H9 (cell line): Measurements from ENCODE around the gene CCDC116. TPM values are rescaled to one million over a fixed set of nuclear protein-coding genes. Genes with fewer than 3 reads are reported as not detected.

Source experiments
- DNase-seq: peaks from one replicate; pipeline ENCODE4 v3.0.0-alpha.2; 2017
- H2AFZ ChIP-seq: one replicate; pipeline ENCODE4 v1.6.1; 2013; ENCODE audit warnings: mild to moderate bottlenecking, low read length, control low read depth, moderate library complexity
- H2AK5ac ChIP-seq: 2 replicates; pipeline ENCODE4 v1.6.1; 2013; ENCODE audit warnings: low read length, control low read depth, mixed read lengths; ENCODE audit not compliant: insufficient read length
- H2BK120ac ChIP-seq: one replicate; pipeline ENCODE4 v1.6.1; 2013; ENCODE audit warnings: low read depth, mild to moderate bottlenecking, low read length, control low read depth, inconsistent platforms; ENCODE audit not compliant: poor library complexity, severe bottlenecking
- H2BK12ac ChIP-seq: 2 replicates; pipeline ENCODE4 v1.6.1; 2013; ENCODE audit warnings: low read length, control low read depth, mixed read lengths, low read depth; ENCODE audit not compliant: insufficient read length
- H2BK15ac ChIP-seq: 2 replicates; pipeline ENCODE4 v1.6.1; 2013; ENCODE audit warnings: low read depth, low read length, control low read depth
- H2BK20ac ChIP-seq: one replicate; pipeline ENCODE4 v1.6.1; 2013; ENCODE audit warnings: low read depth, mild to moderate bottlenecking, low read length, control low read depth, inconsistent platforms; ENCODE audit not compliant: poor library complexity, severe bottlenecking
- H2BK5ac ChIP-seq: 2 replicates; pipeline ENCODE4 v1.6.1; 2013; ENCODE audit warnings: low read length, control low read depth, mixed read lengths; ENCODE audit not compliant: insufficient read length
- H3K14ac ChIP-seq: 2 replicates; pipeline ENCODE4 v1.6.1; 2013; ENCODE audit warnings: low read length, control low read depth; ENCODE audit not compliant: insufficient read depth
- H3K18ac ChIP-seq: 2 replicates; pipeline ENCODE4 v1.6.1; 2013; ENCODE audit warnings: low read depth, mild to moderate bottlenecking, mixed read lengths, low read length, control low read depth; ENCODE audit not compliant: insufficient read length
- H3K23ac ChIP-seq: 2 replicates; pipeline ENCODE4 v1.6.1; 2013; ENCODE audit warnings: low read length, control low read depth, mixed read lengths, low read depth; ENCODE audit not compliant: insufficient read length
- H3K23me2 ChIP-seq: 2 replicates; pipeline ENCODE4 v1.6.1; 2013; ENCODE audit warnings: low read depth, mild to moderate bottlenecking, mixed read lengths, low read length, control low read depth; ENCODE audit not compliant: insufficient read length, poor library complexity, severe bottlenecking
- H3K27ac ChIP-seq: 2 replicates; pipeline ENCODE4 v1.5.1; 2013; ENCODE audit warnings: low read length, control low read depth, mixed read lengths, low read depth; ENCODE audit not compliant: insufficient read length
- H3K27me3 ChIP-seq: 2 replicates; pipeline ENCODE4 v1.6.1; 2013; ENCODE audit warnings: low read length, control low read depth, inconsistent platforms; ENCODE audit not compliant: insufficient read depth
- H3K4ac ChIP-seq: 2 replicates; pipeline ENCODE4 v1.6.1; 2013; ENCODE audit warnings: low read depth, mild to moderate bottlenecking, control low read depth, inconsistent platforms, low read length, moderate library complexity
- H3K4me1 ChIP-seq: 2 replicates; pipeline ENCODE4 v1.6.1; 2013; ENCODE audit warnings: low read length, control low read depth, inconsistent platforms; ENCODE audit not compliant: insufficient read depth
- H3K4me2 ChIP-seq: 2 replicates; pipeline ENCODE4 v1.6.1; 2013; ENCODE audit warnings: low read length, control low read depth, mixed read lengths; ENCODE audit not compliant: insufficient read length, insufficient read depth
- H3K56ac ChIP-seq: 2 replicates; pipeline ENCODE4 v1.6.1; 2013; ENCODE audit warnings: low read depth, mild to moderate bottlenecking, mixed read lengths, low read length, control low read depth; ENCODE audit not compliant: insufficient read length
- H3K79me1 ChIP-seq: 2 replicates; pipeline ENCODE4 v1.6.1; 2013; ENCODE audit warnings: low read depth, mild to moderate bottlenecking, moderate library complexity, low read length, control low read depth, inconsistent platforms; ENCODE audit not compliant: insufficient read depth, poor library complexity, severe bottlenecking
- H3K79me2 ChIP-seq: 2 replicates; pipeline ENCODE4 v1.6.1; 2013; ENCODE audit warnings: low read length, control low read depth, inconsistent platforms; ENCODE audit not compliant: insufficient read depth
- H3K9ac ChIP-seq: 2 replicates; pipeline ENCODE4 v1.6.1; 2013; ENCODE audit warnings: low read length, control low read depth, mixed read lengths; ENCODE audit not compliant: insufficient read length; ENCODE audit errors: extremely low read depth
- H3K9me3 ChIP-seq: one replicate; pipeline ENCODE4 v1.6.1; 2013; ENCODE audit warnings: low read depth, low read length, inconsistent platforms; ENCODE audit not compliant: control insufficient read depth
- H3T11ph ChIP-seq: one replicate; pipeline ENCODE4 v1.6.1; 2013; ENCODE audit warnings: mild to moderate bottlenecking, low read length, control low read depth, inconsistent platforms
- H4K20me1 ChIP-seq: one replicate; pipeline ENCODE4 v1.6.1; 2013; ENCODE audit not compliant: control insufficient read depth, insufficient read length, insufficient read depth
- H4K5ac ChIP-seq: 2 replicates; pipeline ENCODE4 v1.6.1; 2013; ENCODE audit warnings: low read depth, mild to moderate bottlenecking, mixed read lengths, low read length, control low read depth; ENCODE audit not compliant: insufficient read length
- H4K8ac ChIP-seq: replicated peaks from 2 replicates; pipeline ENCODE4 v1.6.1; 2013; ENCODE audit warnings: low read length, control low read depth, mixed read lengths, low read depth; ENCODE audit not compliant: insufficient read length
- H4K91ac ChIP-seq: 2 replicates; pipeline ENCODE4 v1.6.1; 2013; ENCODE audit warnings: low read depth, mild to moderate bottlenecking, moderate library complexity, mixed read lengths, low read length, control low read depth; ENCODE audit not compliant: insufficient read length
- H3K27ac Mint-ChIP-seq, 3 experiments: 2 replicates in 2 of 3; 3 replicates in 1 of 3; pipeline ENCODE4 v1.8.0; 2020 to 2021; ENCODE audit warnings: mixed read lengths in 3 of 3, mild to moderate bottlenecking in 1 of 3, moderate library complexity in 1 of 3
- H3K27me3 Mint-ChIP-seq: 2 replicates; pipeline ENCODE4 v1.8.0; 2021; ENCODE audit warnings: low read depth, mild to moderate bottlenecking, moderate library complexity, mixed read lengths
- H3K36me3 Mint-ChIP-seq, 3 experiments: 2 replicates in 2 of 3; 3 replicates in 1 of 3; pipeline ENCODE4 v1.8.0; 2020 to 2021; ENCODE audit warnings: low read depth in 3 of 3, mixed read lengths in 3 of 3; ENCODE audit not compliant: insufficient read depth in 1 of 3
- H3K4me1 Mint-ChIP-seq, 2 experiments: 2 replicates each; pipeline ENCODE4 v1.8.0; 2020; ENCODE audit warnings: mixed read lengths in 2 of 2
- H3K4me3 Mint-ChIP-seq, 2 experiments: 2 replicates in 1 of 2; 3 replicates in 1 of 2; pipeline ENCODE4 v1.8.0; 2020 to 2021; ENCODE audit warnings: mild to moderate bottlenecking in 2 of 2, mixed read lengths in 2 of 2, moderate library complexity in 1 of 2
- H3K9me3 Mint-ChIP-seq, 2 experiments: 2 replicates in 1 of 2; 3 replicates in 1 of 2; pipeline ENCODE4 v1.8.0; 2020; ENCODE audit warnings: mild to moderate bottlenecking in 2 of 2, mixed read lengths in 2 of 2, moderate library complexity in 1 of 2
- WGBS: extraction: QIAGEN DNeasy Blood & Tissue Kit; methylation state at CpG from one replicate; pipeline ENCODE4 v1.1.7; 2013; ENCODE audit warnings: missing lambda C conversion rate, low lambda C conversion rate, mixed read lengths; ENCODE audit not compliant: insufficient read length; ENCODE audit errors: extremely low coverage; 5-methylcytosine and 5-hydroxymethylcytosine counted together
- total RNA-seq: library from RNA; stranded (reverse); gene quantifications from 2 replicates; pipeline ENCODE4 v1.2.1, GENCODE V29; 2021
- TF ChIP-seq, protein P1 (sequence below): fragments of 200-600 bp; sonication (generic); conservative IDR thresholded peaks from 3 replicates; pipeline ENCODE4 v1.8.0; 2021; ENCODE audit warnings: antibody characterized with exemption, mild to moderate bottlenecking

CCDC116 gene
- total RNA-seq, 1 experiment from 2014 or later, result 0.63 TPM

DNA sequence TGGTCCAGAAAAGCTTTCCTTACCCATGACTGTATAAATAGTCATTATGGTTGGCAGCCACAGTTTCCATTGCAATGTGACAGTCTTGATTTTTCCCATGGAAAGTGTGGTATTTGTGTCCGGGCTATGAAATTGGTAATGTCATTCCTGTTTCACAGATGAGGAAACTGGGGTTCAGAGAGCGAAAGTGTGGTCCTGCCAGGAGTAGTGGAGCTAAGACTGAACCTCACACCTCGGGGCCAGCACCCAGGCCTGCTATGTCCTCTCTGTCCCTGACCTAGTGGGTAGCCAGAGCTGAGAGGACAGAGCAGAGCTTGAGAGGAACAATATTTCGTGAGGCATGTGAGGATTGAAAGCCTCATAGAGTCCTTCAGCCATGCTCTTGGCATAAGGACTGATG lies 1.5 kb upstream of the CCDC116 start:
- H3K4me1 ChIP-seq, result no peaks in the 10 kb centered on the region
- no peak overlapping the region for H2AFZ ChIP-seq
- no peak overlapping the region for H3T11ph ChIP-seq
- no peak overlapping the region for H2BK120ac ChIP-seq
- peaks cover 19% of the 10 kb centered on the region for H3K27me3 Mint-ChIP-seq
- H2BK5ac ChIP-seq, result no peak overlapping the region
- DNase-seq, result no peak
- H4K8ac ChIP-seq, result no peak overlapping the region
- no peaks in the 10 kb centered on the region for H4K20me1 ChIP-seq
- H2BK15ac ChIP-seq, result no peak overlapping the region
- no peak overlapping the region for H2BK20ac ChIP-seq
- H3K14ac ChIP-seq, result no peak overlapping the region
- H3K9ac ChIP-seq, result no peak overlapping the region
- H3K4me3 Mint-ChIP-seq, result no peak overlapping the region
- no peaks in the 10 kb centered on the region for H3K9me3 ChIP-seq
- no peak overlapping the region for H2AK5ac ChIP-seq
- no peak overlapping the region for H3K27ac Mint-ChIP-seq
- no peak overlapping the region for H2BK12ac ChIP-seq
- H3K18ac ChIP-seq, result no peak overlapping the region
- H3K23me2 ChIP-seq, result peaks cover 5% of the 10 kb centered on the region
- H4K91ac ChIP-seq, result no peak overlapping the region
- no peak overlapping the region for H3K56ac ChIP-seq
- H4K5ac ChIP-seq, result no peak overlapping the region
- peaks cover 6 to 11% of the 10 kb centered on the region in 2 experiments for H3K4me1 Mint-ChIP-seq
- no CpG with 5 or more reads among the region's 4 CpGs for WGBS
- H3K4me2 ChIP-seq, result no peak overlapping the region
- TF ChIP-seq, protein P1, sequence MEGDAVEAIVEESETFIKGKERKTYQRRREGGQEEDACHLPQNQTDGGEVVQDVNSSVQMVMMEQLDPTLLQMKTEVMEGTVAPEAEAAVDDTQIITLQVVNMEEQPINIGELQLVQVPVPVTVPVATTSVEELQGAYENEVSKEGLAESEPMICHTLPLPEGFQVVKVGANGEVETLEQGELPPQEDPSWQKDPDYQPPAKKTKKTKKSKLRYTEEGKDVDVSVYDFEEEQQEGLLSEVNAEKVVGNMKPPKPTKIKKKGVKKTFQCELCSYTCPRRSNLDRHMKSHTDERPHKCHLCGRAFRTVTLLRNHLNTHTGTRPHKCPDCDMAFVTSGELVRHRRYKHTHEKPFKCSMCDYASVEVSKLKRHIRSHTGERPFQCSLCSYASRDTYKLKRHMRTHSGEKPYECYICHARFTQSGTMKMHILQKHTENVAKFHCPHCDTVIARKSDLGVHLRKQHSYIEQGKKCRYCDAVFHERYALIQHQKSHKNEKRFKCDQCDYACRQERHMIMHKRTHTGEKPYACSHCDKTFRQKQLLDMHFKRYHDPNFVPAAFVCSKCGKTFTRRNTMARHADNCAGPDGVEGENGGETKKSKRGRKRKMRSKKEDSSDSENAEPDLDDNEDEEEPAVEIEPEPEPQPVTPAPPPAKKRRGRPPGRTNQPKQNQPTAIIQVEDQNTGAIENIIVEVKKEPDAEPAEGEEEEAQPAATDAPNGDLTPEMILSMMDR, result no peak
- no peak overlapping the region for H3K27ac ChIP-seq
- no peaks in the 10 kb centered on the region for H3K27me3 ChIP-seq
- no peaks in the 10 kb centered on the region for H3K79me2 ChIP-seq
- H3K4ac ChIP-seq, result no peak overlapping the region
- H3K36me3 Mint-ChIP-seq, result peaks cover 5 to 20% (median 14%) of the 10 kb centered on the region in 3 experiments
- no peaks in the 10 kb centered on the region; a peak in 1 of 5 replicates for H3K9me3 Mint-ChIP-seq
- H3K79me1 ChIP-seq, result peaks cover 2% of the 10 kb centered on the region
- no peak overlapping the region for H3K23ac ChIP-seq
